Activated effector memory CD4-positive, alpha-beta T cell treated with anti-CD3 and anti-CD28 coated beads, Interleukin-2, amount 50 U/mL, for 16 hours (primary cell): ENCODE data around the gene ERBB4.
"Not testable (repeated sequence)": the region's sequence is repeated elsewhere in the genome, so short reads cannot be mapped to it uniquely, and the experiment has no call there.

ENCODE experiments used
- DNase-seq: peaks from one replicate; pipeline ENCODE4 v3.0.0-alpha.2; 2020

The ERBB4 gene

GRCh38 chr2:212124598-212124997 is 414.0 kb downstream of the ERBB4 start:
- no peak for DNase-seq

GRCh38 chr2:212119591-212119990 is 419.0 kb downstream of the ERBB4 start:
- DNase-seq, result no peak

GRCh38 chr2:212117926-212118325 is 420.7 kb downstream of the ERBB4 start:
- no peak for DNase-seq

- DNase-seq, result no peak
These were observed 424.1 kb downstream of the ERBB4 start for GRCh38 chr2:212114489-212114888.

- no peak for DNase-seq
These were observed 426.2 kb downstream of the ERBB4 start for GRCh38 chr2:212112401-212112800.

- DNase-seq, result no peak
These were observed 428.6 kb downstream of the ERBB4 start for GRCh38 chr2:212109792-212110680.

- DNase-seq, result no peak
These were observed 429.4 kb downstream of the ERBB4 start for GRCh38 chr2:212109217-212109616.

GRCh38 chr2:212107989-212108388 is 430.6 kb downstream of the ERBB4 start:
- DNase-seq, result no peak

GRCh38 chr2:212107014-212107413 is 431.6 kb downstream of the ERBB4 start:
- no peak for DNase-seq

GRCh38 chr2:212106536-212106935 is 432.1 kb downstream of the ERBB4 start:
- not testable (repeated sequence) for DNase-seq

GRCh38 chr2:212099658-212100057 is 438.9 kb downstream of the ERBB4 start:
- DNase-seq, result no peak

GRCh38 chr2:212098966-212099365 is 439.6 kb downstream of the ERBB4 start:
- no peak for DNase-seq

- no peak for DNase-seq
These were observed 441.6 kb downstream of the ERBB4 start for GRCh38 chr2:212097001-212097400.

GRCh38 chr2:212089873-212090272 is 448.7 kb downstream of the ERBB4 start:
- DNase-seq, result no peak

- no peak for DNase-seq
These were observed 450.2 kb downstream of the ERBB4 start for GRCh38 chr2:212088353-212088752.

GRCh38 chr2:212083492-212083891 is 455.1 kb downstream of the ERBB4 start:
- DNase-seq, result no peak

- DNase-seq, result no peak
These were observed 460.5 kb downstream of the ERBB4 start for GRCh38 chr2:212078103-212078502.

GRCh38 chr2:212076456-212076855 is 462.1 kb downstream of the ERBB4 start:
- no peak for DNase-seq

GRCh38 chr2:212073360-212073759 is 465.2 kb downstream of the ERBB4 start:
- no peak for DNase-seq

GRCh38 chr2:212066546-212066945 is 472.1 kb downstream of the ERBB4 start:
- no peak for DNase-seq

- no peak for DNase-seq
These were observed 474.3 kb downstream of the ERBB4 start for GRCh38 chr2:212064318-212064717.

- DNase-seq, result no peak
These were observed 486.0 kb downstream of the ERBB4 start for GRCh38 chr2:212052412-212053159.

- no peak for DNase-seq
These were observed 487.7 kb downstream of the ERBB4 start for GRCh38 chr2:212050871-212051270.

- no peak for DNase-seq
These were observed 496.0 kb downstream of the ERBB4 start for GRCh38 chr2:212042562-212042961.
